Nephron progenitor cell (in vitro differentiated cells): Measurements from ENCODE around the gene POLR2B.
A peak's percentile ranks its signal among the peaks of the same experiment; 100 is the strongest.
"Not testable (repeated sequence)": the region's sequence is repeated elsewhere in the genome, so short reads cannot be mapped to it uniquely, and the experiment has no call there.

ENCODE experiments used
- DNase-seq: peaks from one replicate; pipeline ENCODE4 v3.0.0; 2021
- H3K27ac Mint-ChIP-seq: 2 replicates; pipeline ENCODE4 v1.8.0; 2021; ENCODE audit warnings: mild to moderate bottlenecking, moderate library complexity, mixed read lengths
- H3K27me3 Mint-ChIP-seq: 2 replicates; pipeline ENCODE4 v1.8.0; 2021; ENCODE audit warnings: mild to moderate bottlenecking, low read depth, mixed read lengths; ENCODE audit not compliant: poor library complexity
- H3K36me3 Mint-ChIP-seq: 2 replicates; pipeline ENCODE4 v1.8.0; 2021; ENCODE audit warnings: low read depth, mixed read lengths
- H3K4me1 Mint-ChIP-seq: 2 replicates; pipeline ENCODE4 v1.8.0; 2021; ENCODE audit warnings: mixed read lengths
- H3K4me3 Mint-ChIP-seq: 2 replicates; pipeline ENCODE4 v1.8.0; 2021; ENCODE audit warnings: mild to moderate bottlenecking, moderate library complexity, mixed read lengths
- H3K9me3 Mint-ChIP-seq: 2 replicates; pipeline ENCODE4 v1.8.0; 2021; ENCODE audit warnings: mild to moderate bottlenecking, moderate library complexity, mixed read lengths
- TF ChIP-seq, protein P1 (sequence below): fragments of 200-600 bp; sonication (generic); IDR thresholded peaks from 2 replicates; pipeline ENCODE4 v1.5.0; 2021; ENCODE audit warnings: antibody characterized with exemption

POLR2B gene

DNA sequence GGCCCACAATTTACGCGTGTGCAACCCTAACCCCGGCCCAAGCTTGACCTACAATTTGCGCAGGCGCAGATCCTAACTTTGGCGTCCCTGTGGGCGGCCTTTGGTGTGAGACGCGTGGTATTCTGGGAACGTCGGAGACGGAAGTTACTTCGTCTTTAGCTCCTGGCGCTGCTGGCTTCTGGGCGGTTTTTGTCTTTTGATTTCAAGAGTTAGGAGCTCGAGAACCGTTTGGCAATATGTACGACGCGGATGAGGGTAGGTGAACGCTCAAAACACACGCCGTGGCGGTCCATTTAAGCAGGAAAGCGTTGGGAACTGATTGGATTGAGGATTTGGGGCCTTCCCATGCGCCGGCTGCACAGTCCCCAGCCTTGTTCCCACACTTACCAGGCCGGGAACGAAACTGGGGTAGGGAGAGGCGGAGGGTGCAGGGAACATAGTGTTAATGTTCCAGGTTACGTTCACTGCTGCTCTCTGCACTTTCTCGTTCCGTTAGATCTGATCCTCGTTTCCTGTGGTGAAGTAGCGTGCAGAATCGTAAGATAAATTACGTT, at the start of gene POLR2B:
TSS of gene POLR2B (plus strand) at position 147 of the 554 bp plus-strand sequence. CDS start at position 237, 90 bp downstream.
- H3K27me3 Mint-ChIP-seq: peaks cover 4% of the 10 kb centered on the region
- H3K36me3 Mint-ChIP-seq: peaks cover 17% of the 10 kb centered on the region
- peaks cover 3% of the 10 kb centered on the region for H3K9me3 Mint-ChIP-seq
- TF ChIP-seq, protein P1, sequence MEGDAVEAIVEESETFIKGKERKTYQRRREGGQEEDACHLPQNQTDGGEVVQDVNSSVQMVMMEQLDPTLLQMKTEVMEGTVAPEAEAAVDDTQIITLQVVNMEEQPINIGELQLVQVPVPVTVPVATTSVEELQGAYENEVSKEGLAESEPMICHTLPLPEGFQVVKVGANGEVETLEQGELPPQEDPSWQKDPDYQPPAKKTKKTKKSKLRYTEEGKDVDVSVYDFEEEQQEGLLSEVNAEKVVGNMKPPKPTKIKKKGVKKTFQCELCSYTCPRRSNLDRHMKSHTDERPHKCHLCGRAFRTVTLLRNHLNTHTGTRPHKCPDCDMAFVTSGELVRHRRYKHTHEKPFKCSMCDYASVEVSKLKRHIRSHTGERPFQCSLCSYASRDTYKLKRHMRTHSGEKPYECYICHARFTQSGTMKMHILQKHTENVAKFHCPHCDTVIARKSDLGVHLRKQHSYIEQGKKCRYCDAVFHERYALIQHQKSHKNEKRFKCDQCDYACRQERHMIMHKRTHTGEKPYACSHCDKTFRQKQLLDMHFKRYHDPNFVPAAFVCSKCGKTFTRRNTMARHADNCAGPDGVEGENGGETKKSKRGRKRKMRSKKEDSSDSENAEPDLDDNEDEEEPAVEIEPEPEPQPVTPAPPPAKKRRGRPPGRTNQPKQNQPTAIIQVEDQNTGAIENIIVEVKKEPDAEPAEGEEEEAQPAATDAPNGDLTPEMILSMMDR: no peak
- peak; percentile 94 for DNase-seq
- peaks cover 52% of the 10 kb centered on the region for H3K4me1 Mint-ChIP-seq
- H3K27ac Mint-ChIP-seq: peak within 1 kb of the TSS; percentile 100
- peak within 1 kb of the TSS; percentile 100 for H3K4me3 Mint-ChIP-seq

DNA sequence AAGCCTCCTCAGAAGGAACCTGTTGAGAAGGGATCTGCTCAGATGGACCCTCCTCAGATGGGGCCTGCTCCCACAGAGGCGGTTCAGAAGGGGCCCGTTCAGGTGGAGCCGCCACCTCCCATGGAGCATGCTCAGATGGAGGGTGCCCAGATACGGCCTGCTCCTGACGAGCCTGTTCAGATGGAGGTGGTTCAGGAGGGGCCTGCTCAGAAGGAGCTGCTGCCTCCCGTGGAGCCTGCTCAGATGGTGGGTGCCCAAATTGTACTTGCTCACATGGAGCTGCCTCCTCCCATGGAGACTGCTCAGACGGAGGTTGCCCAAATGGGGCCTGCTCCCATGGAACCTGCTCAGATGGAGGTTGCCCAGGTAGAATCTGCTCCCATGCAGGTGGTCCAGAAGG, 48.1 kb upstream of the POLR2B start:
- Mint-ChIP-seq H3K27me3 (peaks cover 3% of the 10 kb centered on the region), H3K4me1 (no peaks in the 10 kb centered on the region), H3K36me3 (peaks cover 79% of the 10 kb centered on the region), H3K4me3 (no peak overlapping the region), H3K9me3 (no peaks in the 10 kb centered on the region), H3K27ac (no peak overlapping the region)
- DNase-seq: no peak
- TF ChIP-seq, protein P1: no peak

DNA sequence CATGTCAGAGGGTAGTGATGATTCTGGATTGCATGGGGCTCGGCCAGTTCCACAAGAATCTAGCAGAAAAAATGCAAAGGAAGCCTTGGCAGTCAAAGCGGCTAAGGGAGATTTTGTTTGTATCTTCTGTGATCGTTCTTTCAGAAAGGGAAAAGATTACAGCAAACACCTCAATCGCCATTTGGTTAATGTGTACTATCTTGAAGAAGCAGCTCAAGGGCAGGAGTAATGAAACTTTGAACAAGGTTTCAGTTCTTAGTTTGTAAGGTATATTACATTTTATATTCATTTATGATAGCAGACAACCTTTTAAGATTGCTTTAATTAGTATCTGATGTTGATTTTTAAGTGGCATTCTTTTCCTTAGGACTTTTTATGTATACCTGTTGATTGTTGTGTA, 46.8 kb upstream of the POLR2B start:
- Mint-ChIP-seq H3K9me3 (no peaks in the 10 kb centered on the region), H3K36me3 (peaks cover 73% of the 10 kb centered on the region), H3K4me1 (no peaks in the 10 kb centered on the region), H3K27me3 (peaks cover 5% of the 10 kb centered on the region), H3K27ac (no peak overlapping the region), H3K4me3 (no peak overlapping the region)
- DNase-seq: no peak
- TF ChIP-seq, protein P1: no peak

DNA sequence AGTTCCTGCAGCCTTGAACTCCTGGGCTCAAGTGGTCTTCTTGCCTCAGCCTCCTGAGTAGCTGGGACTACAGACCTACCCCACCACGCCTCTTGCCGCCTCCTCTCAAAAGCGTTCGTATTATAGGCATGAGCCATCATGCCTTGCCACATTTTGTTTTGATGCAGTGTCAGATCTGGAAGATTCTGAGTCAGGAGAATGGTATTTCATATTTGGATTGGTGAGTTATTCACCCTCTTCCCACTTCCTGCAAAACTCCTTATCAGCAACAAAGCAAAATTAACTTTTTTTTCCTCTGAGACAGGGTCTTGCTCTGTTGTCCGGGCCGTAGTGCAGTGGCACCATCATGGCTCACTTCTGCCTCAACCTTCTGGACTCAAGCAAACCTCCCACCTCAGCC, 41.4 kb upstream of the POLR2B start:
- H3K9me3 Mint-ChIP-seq: no peaks in the 10 kb centered on the region
- peaks cover 6% of the 10 kb centered on the region for H3K27me3 Mint-ChIP-seq
- TF ChIP-seq, protein P1: no peak
- H3K27ac Mint-ChIP-seq: no peak overlapping the region
- peaks cover 51% of the 10 kb centered on the region for H3K36me3 Mint-ChIP-seq
- no peak overlapping the region for H3K4me3 Mint-ChIP-seq
- H3K4me1 Mint-ChIP-seq: no peaks in the 10 kb centered on the region
- no peak for DNase-seq

DNA sequence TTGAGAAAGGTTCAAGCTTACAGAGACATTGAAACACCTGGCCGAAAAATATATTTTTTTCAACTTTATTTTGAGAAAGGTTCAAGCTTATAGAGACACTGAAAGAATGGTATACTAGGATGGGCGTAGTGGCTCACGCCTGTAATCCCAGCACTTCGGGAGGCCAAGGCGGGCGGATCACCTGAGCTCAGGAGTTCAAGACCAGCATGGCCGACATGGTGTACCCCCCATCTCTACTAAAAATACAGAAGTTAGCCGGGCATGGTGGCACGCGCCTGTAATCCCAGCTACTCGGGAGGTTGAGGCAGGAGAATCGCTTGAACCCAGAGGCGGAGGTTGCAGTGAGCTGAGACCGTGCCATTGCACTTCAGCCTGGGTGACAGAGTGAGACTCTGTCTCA, 38.9 kb upstream of the POLR2B start:
- not testable (repeated sequence) for H3K27ac Mint-ChIP-seq, H3K4me3 Mint-ChIP-seq, H3K4me1 Mint-ChIP-seq, H3K27me3 Mint-ChIP-seq, H3K9me3 Mint-ChIP-seq, DNase-seq
- H3K36me3 Mint-ChIP-seq: peaks cover 33% of the 10 kb centered on the region

DNA sequence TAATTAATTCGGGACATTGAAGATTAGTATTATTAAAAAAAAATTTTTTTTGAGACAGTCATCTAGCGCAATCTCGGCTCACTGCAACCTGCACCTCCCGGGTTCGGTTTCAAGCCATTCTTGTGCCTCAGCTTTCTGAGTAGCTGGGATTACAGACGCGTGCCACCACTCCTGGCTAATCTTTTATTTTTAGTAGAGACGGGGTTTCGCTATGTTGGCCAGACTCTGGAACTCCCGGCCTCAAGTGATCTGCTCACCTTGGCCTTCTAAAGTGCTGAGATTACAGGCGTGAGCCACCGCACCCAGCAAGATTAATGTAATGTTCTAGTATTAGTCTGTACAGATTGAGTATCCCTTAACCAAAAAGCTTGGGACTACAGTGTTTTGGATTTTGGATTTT, 38.3 kb upstream of the POLR2B start:
- no peaks in the 10 kb centered on the region for H3K4me1 Mint-ChIP-seq

More for the DNA sequence above, 38.3 kb upstream of the POLR2B start:
- peaks cover 27% of the 10 kb centered on the region for H3K36me3 Mint-ChIP-seq
- H3K4me3 Mint-ChIP-seq: no peak overlapping the region
- TF ChIP-seq, protein P1: no peak
- peaks cover 6% of the 10 kb centered on the region for H3K27me3 Mint-ChIP-seq
- H3K27ac Mint-ChIP-seq: no peak overlapping the region
- DNase-seq: no peak
- H3K9me3 Mint-ChIP-seq: no peaks in the 10 kb centered on the region
